ENCODE measurements around the gene SFTA2.
"Not testable (repeated sequence)": the region's sequence is repeated elsewhere in the genome, so short reads cannot be mapped to it uniquely, and the experiment has no call there.

Gene SFTA2

GRCh38 chr6:30970946-30971345, 39.0 kb upstream of the SFTA2 start:
- H3K4me3 ChIP-seq (ENCODE audit: low read depth in 1 of 2, low read length in 1 of 2), result no peak overlapping the region
- no peak overlapping the region for H3K27ac ChIP-seq
- TF ChIP-seq CTCF (IDR thresholded peaks at IDR 0.05), result no peak
- H3K9me3 ChIP-seq, result no peaks in the 10 kb centered on the region
- H3K36me3 ChIP-seq, result no peaks in the 10 kb centered on the region
- H3K4me1 ChIP-seq (ENCODE audit: control insufficient read depth in 1 of 2, insufficient read depth in 1 of 2, low read depth in 1 of 2, low read length in 1 of 2), result no peaks in the 10 kb centered on the region
- peaks cover 41% of the 10 kb centered on the region for H3K27me3 ChIP-seq

- not testable (repeated sequence) for H3K4me3 ChIP-seq (ENCODE audit: low read depth in 1 of 2, low read length in 1 of 2); H3K4me1 ChIP-seq (ENCODE audit: control insufficient read depth in 1 of 2, insufficient read depth in 1 of 2, low read depth in 1 of 2, low read length in 1 of 2); H3K27ac ChIP-seq; H3K36me3 ChIP-seq; H3K9me3 ChIP-seq
- H3K27me3 ChIP-seq, result peaks cover 48% of the 10 kb centered on the region
Observed at GRCh38 chr6:30969171-30969570, 37.2 kb upstream of the SFTA2 start.

- H3K9me3 ChIP-seq, result no peaks in the 10 kb centered on the region
- H3K27me3 ChIP-seq, result peaks cover 44% of the 10 kb centered on the region
- no peaks in the 10 kb centered on the region for H3K36me3 ChIP-seq
- H3K27ac ChIP-seq, result no peak overlapping the region
- H3K4me1 ChIP-seq (ENCODE audit: control insufficient read depth in 1 of 2, insufficient read depth in 1 of 2, low read depth in 1 of 2, low read length in 1 of 2), result no peaks in the 10 kb centered on the region
- no peak overlapping the region for H3K4me3 ChIP-seq (ENCODE audit: low read depth in 1 of 2, low read length in 1 of 2)
- no peak for TF ChIP-seq CTCF (IDR thresholded peaks at IDR 0.05)
Observed at GRCh38 chr6:30966154-30966553, 34.2 kb upstream of the SFTA2 start.

GRCh38 chr6:30965140-30965601, 33.2 kb upstream of the SFTA2 start:
- Histone ChIP-seq H3K9me3 (no peaks in the 10 kb centered on the region), H3K36me3 (no peaks in the 10 kb centered on the region), H3K4me3 (ENCODE audit: low read depth in 1 of 2, low read length in 1 of 2) (no peak overlapping the region), H3K4me1 (ENCODE audit: control insufficient read depth in 1 of 2, insufficient read depth in 1 of 2, low read depth in 1 of 2, low read length in 1 of 2) (no peaks in the 10 kb centered on the region), H3K27ac (no peak overlapping the region), H3K27me3 (peaks cover 53% of the 10 kb centered on the region)
- TF ChIP-seq CTCF (IDR thresholded peaks at IDR 0.05), result no peak

- TF ChIP-seq CTCF (IDR thresholded peaks at IDR 0.05), result no peak
- no peak overlapping the region for H3K27ac ChIP-seq
- H3K4me3 ChIP-seq (ENCODE audit: low read depth in 1 of 2, low read length in 1 of 2), result no peak overlapping the region
- peaks cover 63% of the 10 kb centered on the region for H3K27me3 ChIP-seq
- H3K36me3 ChIP-seq, result no peaks in the 10 kb centered on the region
- H3K4me1 ChIP-seq (ENCODE audit: control insufficient read depth in 1 of 2, insufficient read depth in 1 of 2, low read depth in 1 of 2, low read length in 1 of 2), result no peaks in the 10 kb centered on the region
- H3K9me3 ChIP-seq, result no peaks in the 10 kb centered on the region
Observed at GRCh38 chr6:30964075-30964474, 32.1 kb upstream of the SFTA2 start.

GRCh38 chr6:30963641-30964040, 31.7 kb upstream of the SFTA2 start:
- H3K27me3 ChIP-seq, result peaks cover 67% of the 10 kb centered on the region
- no peaks in the 10 kb centered on the region for H3K4me1 ChIP-seq (ENCODE audit: control insufficient read depth in 1 of 2, insufficient read depth in 1 of 2, low read depth in 1 of 2, low read length in 1 of 2)
- H3K4me3 ChIP-seq (ENCODE audit: low read depth in 1 of 2, low read length in 1 of 2), result no peak overlapping the region
- no peaks in the 10 kb centered on the region for H3K36me3 ChIP-seq
- no peak overlapping the region for H3K27ac ChIP-seq
- no peaks in the 10 kb centered on the region for H3K9me3 ChIP-seq
- no peak for TF ChIP-seq CTCF (IDR thresholded peaks at IDR 0.05)

Measured in neutrophil (primary cell).